H1 (cell line): ENCODE measurements around the gene KLHL29. TPM values are rescaled to one million over a fixed set of nuclear protein-coding genes. Genes with fewer than 3 reads are reported as not detected.
A peak's percentile ranks its signal among the peaks of the same experiment; 100 is the strongest.

Source experiments
- CTCF ChIA-PET: fragments of 300-600 bp; sonication (Branson Sonifier 250); formaldehyde crosslinking; loops from one replicate; lab custom pipeline; 2021; ENCODE audit not compliant: partially characterized antibody; lab: Charles Lee
- POLR2A ChIA-PET: fragments of 300-600 bp; sonication (Branson Sonifier 250); formaldehyde crosslinking; loops from one replicate; lab custom pipeline; 2021; ENCODE audit warnings: inconsistent platforms; ENCODE audit not compliant: partially characterized antibody; lab: Charles Lee
- DNase-seq, 2 experiments: peaks; one replicate each; pipeline versions ENCODE4 v3.0.0 to v3.0.0-alpha.2; 2010 to 2022; ENCODE audit warnings: low spot score in 2 of 2, low read depth in 1 of 2, mixed read lengths in 1 of 2
- FAIRE-seq: peaks from 2 replicates; lab custom pipeline; 2011; peaks lifted over from hg19 to GRCh38; lab: Jason Lieb, UNC
- H2AFZ ChIP-seq: 2 replicates; pipeline ENCODE4 v1.8.1; 2012; ENCODE audit warnings: low read length, inconsistent platforms
- H2AK5ac ChIP-seq: 2 replicates; pipeline ENCODE4 v1.6.1; 2013; ENCODE audit warnings: low read depth, low read length
- H2BK120ac ChIP-seq: replicated peaks from 2 replicates; pipeline ENCODE3; 2013; ENCODE audit warnings: low read depth, low read length, inconsistent platforms
- H2BK12ac ChIP-seq: 2 replicates; pipeline ENCODE4 v1.6.1; 2013; ENCODE audit warnings: low read depth, low read length
- H2BK15ac ChIP-seq: 2 replicates; pipeline ENCODE4 v1.6.1; 2013; ENCODE audit warnings: low read length
- H2BK20ac ChIP-seq: 2 replicates; pipeline ENCODE4 v1.6.1; 2013; ENCODE audit warnings: low read length
- H2BK5ac ChIP-seq: 2 replicates; pipeline ENCODE4 v1.6.1; 2013; ENCODE audit warnings: low read depth, low read length
- H3K14ac ChIP-seq: 2 replicates; pipeline ENCODE4 v1.6.1; 2013; ENCODE audit warnings: inconsistent platforms; ENCODE audit not compliant: insufficient read length
- H3K18ac ChIP-seq: 2 replicates; pipeline ENCODE4 v1.6.1; 2013; ENCODE audit warnings: low read length; ENCODE audit errors: extremely low read depth
- H3K23ac ChIP-seq: 2 replicates; pipeline ENCODE4 v1.6.1; 2013; ENCODE audit warnings: inconsistent platforms; ENCODE audit not compliant: insufficient read length
- H3K23me2 ChIP-seq: 2 replicates; pipeline ENCODE4 v1.6.1; 2013; ENCODE audit warnings: low read depth, low read length
- H3K27ac ChIP-seq: 2 replicates; pipeline ENCODE4 v1.6.1; 2011; ENCODE audit warnings: low read depth, low read length, inconsistent platforms
- H3K27me3 ChIP-seq, 4 experiments: replicated peaks in 1 of 4; 1 replicate in 1 of 4; 2 replicates in 3 of 4; pipeline versions ENCODE4 v1.6.1 to v1.8.1; 2011 to 2013; ENCODE audit warnings: low read length in 3 of 4, mild to moderate bottlenecking in 3 of 4, inconsistent platforms in 2 of 4, mixed read lengths in 2 of 4, moderate library complexity in 1 of 4; ENCODE audit not compliant: control insufficient read depth in 3 of 4, insufficient read depth in 3 of 4; ENCODE audit errors: extremely low read depth in 1 of 4
- H3K36me3 ChIP-seq, 4 experiments: 2 replicates each; pipeline versions ENCODE4 v1.6.1 to v1.8.1; 2011 to 2013; ENCODE audit warnings: mild to moderate bottlenecking in 4 of 4, low read length in 3 of 4, moderate library complexity in 2 of 4, control low read depth in 1 of 4, inconsistent platforms in 1 of 4; ENCODE audit not compliant: insufficient read depth in 4 of 4, control insufficient read depth in 2 of 4
- H3K4ac ChIP-seq: replicated peaks from 2 replicates; pipeline ENCODE3; 2013; ENCODE audit warnings: low read length, low read depth, mixed read lengths, inconsistent platforms; ENCODE audit not compliant: insufficient read length
- H3K4me1 ChIP-seq, 4 experiments: replicated peaks in 1 of 4; 1 replicate in 1 of 4; 2 replicates in 3 of 4; pipeline versions ENCODE4 v1.6.1 to v1.8.1; 2011 to 2013; ENCODE audit warnings: low read length in 3 of 4, inconsistent platforms in 2 of 4, mixed read lengths in 1 of 4; ENCODE audit not compliant: insufficient read depth in 4 of 4, control insufficient read depth in 3 of 4
- H3K4me2 ChIP-seq, 2 experiments: 2 replicates each; pipeline versions ENCODE4 v1.6.1 to v1.8.1; 2011 to 2013; ENCODE audit warnings: low read depth in 2 of 2, low read length in 2 of 2, control low read depth in 1 of 2, inconsistent platforms in 1 of 2, mild to moderate bottlenecking in 1 of 2; ENCODE audit not compliant: insufficient read depth in 1 of 2
- H3K4me3 ChIP-seq, 4 experiments: fragments of 200-600, 300-600 bp in 1 of 4; sonication (generic), shearing (Covaris generic), sonication (Bioruptor Twin) in 1 of 4; 2 replicates each; pipeline versions ENCODE4 v1.5.1 to v1.8.1; 2011 to 2016; ENCODE audit warnings: low read length in 4 of 4, low read depth in 3 of 4, control low read depth in 2 of 4, inconsistent platforms in 2 of 4, mild to moderate bottlenecking in 2 of 4, mixed read lengths in 1 of 4, moderate library complexity in 1 of 4; ENCODE audit not compliant: insufficient read depth in 2 of 4; ENCODE audit errors: extremely low read depth in 1 of 4
- H3K56ac ChIP-seq: replicated peaks from 2 replicates; pipeline ENCODE3; 2013; ENCODE audit warnings: low read depth, mild to moderate bottlenecking, mixed read lengths, low read length, inconsistent platforms; ENCODE audit not compliant: insufficient read length
- H3K79me1 ChIP-seq: 2 replicates; pipeline ENCODE4 v1.6.1; 2013; ENCODE audit warnings: low read depth, low read length, control low read depth
- H3K79me2 ChIP-seq, 2 experiments: 2 replicates each; pipeline versions ENCODE4 v1.6.1 to v1.8.1; 2012 to 2013; ENCODE audit warnings: low read length in 2 of 2, mild to moderate bottlenecking in 2 of 2, inconsistent platforms in 1 of 2; ENCODE audit not compliant: insufficient read depth in 2 of 2, control insufficient read depth in 1 of 2
- H3K9ac ChIP-seq, 4 experiments: replicated peaks in 1 of 4; 1 replicate in 1 of 4; 2 replicates in 3 of 4; pipeline versions ENCODE4 v1.6.1 to v1.8.1; 2011 to 2013; ENCODE audit warnings: low read depth in 3 of 4, low read length in 3 of 4, control low read depth in 2 of 4, mild to moderate bottlenecking in 2 of 4, moderate library complexity in 2 of 4, inconsistent platforms in 1 of 4; ENCODE audit errors: extremely low read depth in 1 of 4
- H3K9me3 ChIP-seq, 2 experiments: 2 replicates each; pipeline versions ENCODE4 v1.6.1 to v1.8.1; 2012 to 2013; ENCODE audit warnings: mild to moderate bottlenecking in 2 of 2, moderate library complexity in 2 of 2, control low read depth in 1 of 2, inconsistent platforms in 1 of 2, low read depth in 1 of 2, low read length in 1 of 2, mixed read lengths in 1 of 2; ENCODE audit not compliant: insufficient read depth in 2 of 2
- H4K20me1 ChIP-seq, 2 experiments: replicated peaks in 1 of 2; 2 replicates each; pipeline versions ENCODE3 to v1.8.1; 2011 to 2013; ENCODE audit warnings: inconsistent platforms in 2 of 2, low read length in 2 of 2, mild to moderate bottlenecking in 1 of 2; ENCODE audit not compliant: insufficient read depth in 2 of 2, control insufficient read depth in 1 of 2
- H4K5ac ChIP-seq: 2 replicates; pipeline ENCODE4 v1.6.1; 2013; ENCODE audit warnings: low read length, low read depth, mixed read lengths, inconsistent platforms; ENCODE audit not compliant: insufficient read length
- H4K8ac ChIP-seq: 2 replicates; pipeline ENCODE4 v1.8.0; 2013; ENCODE audit warnings: mild to moderate bottlenecking, moderate library complexity, low read length, inconsistent platforms; ENCODE audit not compliant: insufficient read depth; ENCODE audit errors: extremely low read depth
- H4K91ac ChIP-seq: replicated peaks from 2 replicates; pipeline ENCODE3; 2013; ENCODE audit warnings: low read length, mixed read lengths, inconsistent platforms; ENCODE audit not compliant: insufficient read length
- CTCF ChIP-seq, 3 experiments: IDR thresholded peaks; 1 replicate in 2 of 3; 2 replicates in 1 of 3; pipeline versions ENCODE4 v1.5.1 to v1.6.1; 2011; ENCODE audit warnings: low read length in 3 of 3, mild to moderate bottlenecking in 3 of 3, inconsistent platforms in 2 of 3, low read depth in 1 of 3, moderate library complexity in 1 of 3; ENCODE audit not compliant: insufficient read depth in 1 of 3; ENCODE audit errors: control extremely low read depth in 1 of 3
- HDAC2 ChIP-seq, 2 experiments: fragments of 300-600 bp in 1 of 2; sonication (generic) in 1 of 2; IDR thresholded peaks; 2 replicates each; pipeline ENCODE4 v1.6.1; 2011 to 2012; ENCODE audit warnings: low read depth in 2 of 2, low read length in 2 of 2, mild to moderate bottlenecking in 2 of 2, moderate library complexity in 2 of 2, borderline replicate concordance in 1 of 2, inconsistent platforms in 1 of 2
- RAD21 ChIP-seq, 2 experiments: IDR thresholded peaks in 1 of 2; conservative IDR thresholded peaks in 1 of 2; 2 replicates each; pipeline ENCODE4 v1.6.1; 2011; ENCODE audit warnings: low read depth in 2 of 2, low read length in 2 of 2, improper control_type of control experiment in 1 of 2, inconsistent platforms in 1 of 2, mild to moderate bottlenecking in 1 of 2, moderate library complexity in 1 of 2
- TEAD4 ChIP-seq: IDR thresholded peaks from 2 replicates; pipeline ENCODE4 v1.6.1; 2012; ENCODE audit warnings: low read depth, low read length, inconsistent platforms, mixed read lengths
- WGBS, 2 experiments: shearing (Covaris generic) in 1 of 2; methylation state at CpG; one replicate each; pipeline versions ENCODE4 v1.1.6 to v1.1.7; 2013 to 2015; ENCODE audit warnings: low lambda C conversion rate in 2 of 2, mixed read lengths in 2 of 2, inconsistent platforms in 1 of 2, low coverage in 1 of 2, missing lambda C conversion rate in 1 of 2; ENCODE audit not compliant: insufficient replicate concordance in 2 of 2, insufficient coverage in 1 of 2, insufficient read length in 1 of 2; ENCODE audit errors: extremely low coverage in 1 of 2, missing lambda C conversion rate in 1 of 2; 5-methylcytosine and 5-hydroxymethylcytosine counted together
- polyA plus RNA-seq, 7 experiments: library from polyadenylated mRNA; depleted of rRNA in 3 of 7; stranded (reverse) in 5 of 7; unstranded in 2 of 7; fragments of >200 nt in 5 of 7; fragments of 200-250 nt in 2 of 7; gene quantifications; 1 replicate in 5 of 7; 2 replicates in 1 of 7; 4 replicates in 1 of 7; pipeline versions ENCODE4 v1.2.1 to v1.2.3, GENCODE V29; 2011 to 2013; ENCODE audit warnings: missing spikeins in 2 of 7, mixed read lengths in 2 of 7
- total RNA-seq: library from RNA; stranded (reverse); fragmentation: NEBNext Ultra II Directional; extraction: Animal tissue kit (Norgen Biotek cat#: 25700); gene quantifications from 2 replicates; pipeline ENCODE4 v1.2.1, GENCODE V29; 2021

Gene KLHL29
- total and polyA plus RNA-seq, 2 of the 8 experiments (the other 6 are each of a cell fraction or from before 2014, with no cell fraction given) = 1.1 to 4.7 TPM

GRCh38 chr2:23705771-23706612 is 321.0 kb downstream of the KLHL29 start:
- Histone ChIP-seq H3K79me1 (no peaks in the 10 kb centered on the region), H2BK120ac (no peak overlapping the region), H2BK15ac (no peak overlapping the region), H3K9ac (no peak overlapping the region), H2AFZ (no peak overlapping the region), H2BK20ac (no peak overlapping the region), H2BK12ac (no peak overlapping the region), H3K36me3 (no peaks in the 10 kb centered on the region), H2BK5ac (no peak overlapping the region; the same call in 1 of the 2 replicates), H3K23me2 (no peaks in the 10 kb centered on the region), H2AK5ac (no peak overlapping the region), H3K27me3 (no peaks in the 10 kb centered on the region), H4K91ac (no peak overlapping the region), H4K8ac (0 out of 2 replicates have a peak overlapping the region, but pooled peaks have one; percentile 41), H4K20me1 (peaks cover 0 to 2% of the 10 kb centered on the region in 2 experiments), H3K18ac (no peak overlapping the region), H3K4me2 (no peak overlapping the region), H3K79me2 (no peaks in the 10 kb centered on the region), H3K27ac (no peak overlapping the region), H3K56ac (peak overlapping the region; percentile 12), H4K5ac (no peak overlapping the region), H3K9me3 (no peaks in the 10 kb centered on the region), H3K14ac (no peak overlapping the region), H3K4ac (no peak overlapping the region), H3K4me3 (no peak overlapping the region), H3K23ac (no peak overlapping the region), H3K4me1 (peaks cover 0 to 10% (median 0%) of the 10 kb centered on the region in 4 experiments; a peak in 3 of 7 replicates)
- DNase-seq (peak in 1 of 2 experiments; percentile 55), FAIRE-seq (no peak)
- WGBS, 2 experiments = 84% methylated on average over 18 of the region's 18 CpGs; no CpG with 5 or more reads in 1 of the 2 experiments
- TF ChIP-seq TEAD4 = no peak
- peak; percentile 67 to 78 for TF ChIP-seq RAD21 (IDR thresholded peaks at IDR 0.05 in 1 of 2, conservative IDR thresholded peaks at IDR 0.05 in 1 of 2; ENCODE audit: low read depth in 2 of 2, low read length in 2 of 2)
- no peak for TF ChIP-seq HDAC2 (IDR thresholded peaks at IDR 0.05; ENCODE audit: borderline replicate concordance in 1 of 2, low read depth in 2 of 2, low read length in 2 of 2)
- peak; percentile 43 to 57 (median 53); a peak in 3 of 4 replicates for TF ChIP-seq CTCF (IDR thresholded peaks at IDR 0.05; ENCODE audit: control extremely low read depth in 1 of 3, insufficient read depth in 1 of 3, low read depth in 1 of 3, low read length in 3 of 3)
- CTCF ChIA-PET = interaction anchor here (0.6 to 1.8 kb wide), 19 partner anchors 9 to 1350 kb away, joined by 3 to 9 read pairs (median 3); no protein-coding TSS in a partner anchor
- POLR2A ChIA-PET = interaction anchor here (0.6 kb wide), 1 partner anchor 320 kb away, joined by 3 read pairs; no protein-coding TSS in a partner anchor
